ENCODE data around the gene CACNB2. TPM values are rescaled to one million over a fixed set of nuclear protein-coding genes. Genes with fewer than 3 reads are reported as not detected.

Gene CACNB2
- total RNA-seq, 1 donor from 2014 or later: 16.1 TPM

GRCh38 chr10:18505456-18506118 lies 365.4 kb downstream of the CACNB2 start:
- no peak for DNase-seq (ENCODE audit: low spot score)

GRCh38 chr10:18508587-18508986 lies 368.4 kb downstream of the CACNB2 start:
- DNase-seq (ENCODE audit: low spot score): no peak

GRCh38 chr10:18514537-18514936 lies 374.3 kb downstream of the CACNB2 start:
- DNase-seq (ENCODE audit: low spot score): no peak

- DNase-seq (ENCODE audit: low spot score): no peak
Observed at GRCh38 chr10:18516851-18517250, 376.6 kb downstream of the CACNB2 start.

GRCh38 chr10:18523025-18523424 lies 382.8 kb downstream of the CACNB2 start:
- no peak for DNase-seq (ENCODE audit: low spot score)

GRCh38 chr10:18523858-18524257 lies 383.6 kb downstream of the CACNB2 start:
- DNase-seq (ENCODE audit: low spot score): no peak

- DNase-seq (ENCODE audit: low spot score): no peak
Observed at GRCh38 chr10:18527687-18528086, 387.5 kb downstream of the CACNB2 start.

- no peak for DNase-seq (ENCODE audit: low spot score)
Observed at GRCh38 chr10:18528292-18528691, 388.1 kb downstream of the CACNB2 start.

GRCh38 chr10:18532881-18533535 lies 392.8 kb downstream of the CACNB2 start:
- no peak for DNase-seq (ENCODE audit: low spot score)

- no peak for DNase-seq (ENCODE audit: low spot score)
Observed at GRCh38 chr10:18533896-18534295, 393.7 kb downstream of the CACNB2 start.

- DNase-seq (ENCODE audit: low spot score): no peak
Observed at GRCh38 chr10:18539335-18539734, 399.1 kb downstream of the CACNB2 start.

- no peak for DNase-seq (ENCODE audit: low spot score)
Observed at GRCh38 chr10:18540195-18540594, 400.0 kb downstream of the CACNB2 start.

- DNase-seq (ENCODE audit: low spot score): peak; percentile 16
Observed at GRCh38 chr10:18542832-18543231, 402.6 kb downstream of the CACNB2 start.

- DNase-seq (ENCODE audit: low spot score): peak; percentile 5
Observed at GRCh38 chr10:18545621-18546305, 405.5 kb downstream of the CACNB2 start.

- no peak for DNase-seq (ENCODE audit: low spot score)
Observed at GRCh38 chr10:18549105-18549504, 408.9 kb downstream of the CACNB2 start.

- DNase-seq (ENCODE audit: low spot score): no peak
Observed at GRCh38 chr10:18551473-18551872, 411.2 kb downstream of the CACNB2 start.

GRCh38 chr10:18554479-18554878 lies 414.3 kb downstream of the CACNB2 start:
- DNase-seq (ENCODE audit: low spot score): no peak

- no peak for DNase-seq (ENCODE audit: low spot score)
Observed at GRCh38 chr10:18556522-18557147, 416.4 kb downstream of the CACNB2 start.

GRCh38 chr10:18557960-18558359 lies 417.7 kb downstream of the CACNB2 start:
- DNase-seq (ENCODE audit: low spot score): no peak

GRCh38 chr10:18561861-18562551 lies 421.8 kb downstream of the CACNB2 start:
- DNase-seq (ENCODE audit: low spot score): no peak

- DNase-seq (ENCODE audit: low spot score): no peak
Observed at GRCh38 chr10:18563003-18563726, 422.9 kb downstream of the CACNB2 start.
